ENCODE data around the gene FBXO15.

The FBXO15 gene

DNA sequence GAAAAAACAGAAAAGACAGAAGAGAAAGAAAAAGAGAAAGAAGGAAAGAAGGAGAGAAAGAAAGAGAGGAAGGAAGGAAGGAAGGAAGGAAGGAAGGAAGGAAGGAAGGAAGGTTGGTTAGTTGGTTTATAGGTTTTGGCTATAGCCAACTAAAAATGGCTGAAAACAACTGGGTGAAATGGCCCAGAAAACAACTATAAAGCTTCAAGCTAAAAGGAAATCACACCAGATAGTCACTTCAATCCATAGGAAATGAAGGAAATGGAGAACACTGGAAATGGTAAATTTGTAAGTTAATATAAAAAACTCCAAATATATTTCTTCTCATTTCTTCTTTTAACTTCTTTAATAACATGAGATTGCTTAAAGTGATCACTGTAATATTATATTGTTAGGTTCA, 118.5 kb downstream of the FBXO15 start:
- Histone ChIP-seq H3K27me3 (ENCODE audit: insufficient read depth, low read length, poor library complexity) (no peaks in the 10 kb centered on the region), H3K23ac (ENCODE audit: low read length) (no peak overlapping the region), H3K79me2 (ENCODE audit: control insufficient read depth, insufficient read depth, low read length) (no peaks in the 10 kb centered on the region), H3K18ac (ENCODE audit: low read length) (no peak overlapping the region), H3K4me3 (ENCODE audit: low read length) (no peak overlapping the region), H2AK5ac (ENCODE audit: low read length) (no peak overlapping the region), H3K9ac (ENCODE audit: low read length) (no peak overlapping the region), H4K5ac (ENCODE audit: low read length) (no peak overlapping the region), H3K56ac (ENCODE audit: low read length) (no peak overlapping the region), H3K27ac (ENCODE audit: low read depth, low read length) (no peak overlapping the region), H2BK120ac (ENCODE audit: low read depth, low read length) (no peak overlapping the region), H4K8ac (ENCODE audit: low read depth, low read length) (no peak overlapping the region), H2BK15ac (replicated peaks; ENCODE audit: low read depth) (no peak overlapping the region), H3K79me1 (ENCODE audit: low read length) (no peaks in the 10 kb centered on the region), H3K4me2 (ENCODE audit: low read length) (no peak overlapping the region), H3K36me3 (ENCODE audit: control insufficient read depth, insufficient read depth, low read length) (no peaks in the 10 kb centered on the region), H3K4ac (ENCODE audit: low read depth, low read length) (no peak overlapping the region), H2BK5ac (ENCODE audit: low read length) (no peak overlapping the region), H3K4me1 (ENCODE audit: control insufficient read depth, low read depth, low read length) (no peaks in the 10 kb centered on the region)
- no peak for DNase-seq
